Esophagus mucosa (tissue), 1 donor: ENCODE results near the gene ITIH1. TPM values are rescaled to one million over a fixed set of nuclear protein-coding genes. Genes with fewer than 3 reads are reported as not detected.
A peak's percentile ranks its signal among the peaks of the same experiment; 100 is the strongest.
"Not testable (repeated sequence)": the region's sequence is repeated elsewhere in the genome, so short reads cannot be mapped to it uniquely, and the experiment has no call there.

ENCODE experiments used
- ATAC-seq: fragments of 200-7000 bp; cut with Tn5 transposase; one replicate; pipeline ENCODE4 v1.9.1; 2020
- total RNA-seq: library from RNA; stranded (reverse); gene quantifications from one replicate; pipeline ENCODE4 v1.2.4, GENCODE V29; 2023
- donor health status: DM: yes; HTN: yes; CAD: no.

ITIH1 gene
- total RNA-seq, 1 donor from 2014 or later, result 0.12 TPM

DNA sequence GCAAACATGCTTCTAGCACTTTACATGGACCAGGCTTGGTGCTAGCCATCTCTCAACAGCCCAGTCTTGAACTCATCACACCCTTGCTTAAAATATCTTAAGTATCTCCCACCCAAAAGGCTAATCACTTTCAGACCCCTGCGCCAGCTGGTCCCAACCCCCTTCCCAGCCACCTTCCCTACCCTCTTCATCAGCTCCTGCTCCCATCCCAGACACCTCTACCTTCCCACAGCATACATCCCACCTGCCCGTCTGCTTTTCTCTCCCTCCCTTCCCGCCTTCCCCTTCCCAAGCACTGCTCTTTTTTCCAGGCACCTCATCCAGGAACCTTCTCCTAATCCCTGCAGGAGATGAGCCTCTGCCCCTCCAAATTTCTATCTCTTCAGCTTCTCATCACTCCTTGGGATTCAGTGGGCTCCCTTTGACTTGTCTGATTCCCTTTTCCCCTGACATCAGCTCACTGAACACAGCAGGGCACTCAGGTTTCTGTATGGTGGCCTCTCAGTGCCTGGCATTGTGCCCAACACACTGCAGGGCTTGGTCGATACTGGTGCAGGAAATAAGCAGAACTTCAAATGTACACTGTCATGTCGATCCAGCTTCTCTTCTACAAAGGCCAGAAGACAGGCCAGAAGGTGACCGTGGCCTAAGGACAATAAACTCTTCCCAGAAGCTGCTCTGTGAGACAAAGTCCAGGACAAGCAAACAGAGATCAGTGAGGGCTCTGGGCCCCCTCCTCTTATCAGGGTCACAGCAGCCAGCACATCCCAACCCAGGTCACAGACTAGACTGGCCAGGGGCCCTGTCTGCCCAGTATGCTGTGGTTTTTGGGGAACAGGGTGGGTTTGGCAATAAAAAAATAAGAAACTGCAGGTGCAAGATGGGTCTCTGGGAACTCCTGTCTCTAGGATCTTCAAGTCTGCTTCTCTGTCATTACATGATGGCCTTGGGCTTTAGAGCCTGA lies 2.2 kb upstream of the ITIH1 start:
- no peak for ATAC-seq

GRCh38 chr3:52775877-52776276 lies 1.5 kb upstream of the ITIH1 start:
- ATAC-seq, result peak; percentile 47

DNA sequence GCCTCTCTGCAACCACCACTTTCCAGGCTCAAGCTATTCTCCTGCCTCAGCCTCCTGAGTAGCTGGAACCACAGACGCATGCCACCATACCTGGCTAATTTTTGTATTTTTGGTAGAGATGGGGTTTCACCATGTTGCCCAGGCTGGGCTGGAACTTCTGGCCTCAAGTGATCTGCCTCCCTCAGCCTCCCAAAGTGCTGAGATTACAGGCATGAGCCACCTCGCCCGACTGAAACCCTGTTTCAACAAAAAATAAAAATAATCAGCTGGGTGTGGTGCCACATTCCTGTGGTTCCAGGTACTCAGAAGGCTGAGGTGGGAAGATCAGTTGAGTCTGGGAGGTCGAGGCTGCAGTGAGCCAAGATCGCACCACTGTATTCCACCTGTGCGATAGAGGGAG lies 913 bp upstream of the ITIH1 start:
- not testable (repeated sequence) for ATAC-seq

GRCh38 chr3:52777959-52778805 lies 783 bp downstream of the ITIH1 start:
- ATAC-seq, result no peak

- ATAC-seq, result no peak
Measured at GRCh38 chr3:52779011-52779836, 1.8 kb downstream of the ITIH1 start.

DNA sequence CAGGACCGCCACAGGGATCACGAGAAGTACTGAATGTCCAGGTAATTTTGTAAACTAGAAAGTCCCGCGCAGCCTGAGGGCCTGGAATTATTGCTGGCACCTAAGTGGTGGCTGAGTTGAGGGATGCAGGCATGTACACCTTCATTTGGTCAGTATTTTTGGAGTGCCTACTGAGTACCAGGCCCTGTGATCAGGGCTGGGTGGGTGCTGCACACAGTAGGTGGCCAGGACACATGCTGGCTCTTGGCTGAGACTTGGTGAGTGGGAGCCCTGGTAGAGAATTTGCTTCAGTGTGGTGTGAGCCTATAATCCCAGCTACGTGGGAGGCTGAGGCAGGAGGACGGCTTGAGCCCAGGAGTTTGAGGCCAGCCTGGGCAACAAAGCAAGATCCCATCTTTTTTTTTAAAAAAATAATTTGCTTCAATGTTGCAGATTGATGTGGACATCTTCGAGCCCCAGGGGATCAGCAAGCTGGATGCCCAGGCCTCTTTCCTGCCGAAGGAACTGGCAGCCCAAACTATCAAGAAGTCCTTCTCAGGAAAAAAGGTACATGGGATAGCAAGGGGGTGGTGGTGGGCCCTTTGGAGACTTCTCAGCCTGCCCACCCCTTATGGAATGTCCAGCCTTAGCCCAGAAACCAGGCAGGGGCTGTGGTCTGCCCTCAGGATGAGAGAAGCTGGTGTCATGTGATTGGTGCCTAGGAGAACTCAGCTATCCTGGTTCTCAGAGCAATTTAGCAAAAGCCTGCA lies 2.6 kb downstream of the ITIH1 start:
- ATAC-seq, result no peak

DNA sequence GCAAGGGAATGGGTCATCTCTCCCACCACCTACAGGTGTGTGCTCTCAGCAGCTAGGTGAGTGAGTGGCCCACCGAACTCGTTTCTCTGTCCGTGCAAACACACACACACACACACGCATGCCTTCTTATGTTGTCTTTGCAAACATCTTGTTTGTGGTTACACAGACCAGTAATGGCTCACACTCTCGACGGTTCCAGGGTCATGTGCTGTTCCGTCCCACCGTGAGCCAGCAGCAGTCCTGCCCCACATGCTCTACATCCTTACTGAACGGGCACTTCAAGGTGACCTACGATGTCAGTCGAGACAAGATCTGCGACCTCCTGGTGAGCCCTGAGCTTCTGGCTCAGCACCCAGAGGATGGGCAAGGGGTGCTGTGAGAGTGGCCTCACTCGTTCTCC lies 4.3 kb downstream of the ITIH1 start:
- ATAC-seq, result no peak

DNA sequence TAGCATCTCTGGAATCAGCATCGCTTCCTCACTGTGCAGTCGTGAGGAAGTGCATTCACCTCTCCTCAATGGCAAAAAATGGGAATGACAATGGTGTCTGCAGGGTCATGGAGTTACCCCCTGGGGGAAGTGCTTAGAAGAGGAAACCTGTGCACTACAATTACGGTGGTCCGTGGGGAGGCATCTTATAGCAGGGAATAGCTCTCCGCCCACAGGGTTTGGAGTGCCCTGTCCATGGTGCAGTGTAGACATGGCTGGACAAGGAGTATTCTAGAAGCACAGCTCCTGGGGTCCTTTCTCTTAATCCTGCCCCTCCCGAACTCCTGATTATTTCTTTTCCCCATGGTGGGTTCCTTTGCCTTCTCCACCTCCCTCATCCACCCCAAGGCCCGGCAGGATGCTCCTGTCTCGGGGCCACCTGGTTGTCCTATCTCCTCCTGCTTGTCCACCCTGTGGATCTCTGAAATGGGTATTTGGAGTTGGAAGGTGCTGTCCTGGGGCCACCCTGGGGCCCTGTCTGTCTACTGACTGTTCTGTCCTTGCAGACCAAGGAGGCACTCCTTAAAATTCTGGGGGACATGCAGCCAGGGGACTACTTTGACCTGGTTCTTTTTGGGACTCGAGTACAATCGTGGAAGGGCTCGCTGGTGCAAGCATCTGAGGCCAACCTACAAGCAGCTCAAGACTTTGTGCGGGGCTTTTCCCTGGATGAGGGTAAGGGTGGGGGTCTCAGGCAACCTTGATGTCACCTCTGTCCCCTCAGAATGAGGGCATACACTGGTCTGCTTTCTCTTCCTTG lies 5.2 kb downstream of the ITIH1 start:
- ATAC-seq, result no peak

- no peak for ATAC-seq
Measured at GRCh38 chr3:52783211-52783555, 5.8 kb downstream of the ITIH1 start.

- ATAC-seq, result no peak
Measured at GRCh38 chr3:52784021-52784621, 6.7 kb downstream of the ITIH1 start.

- ATAC-seq, result no peak
Measured at GRCh38 chr3:52784931-52785590, 7.7 kb downstream of the ITIH1 start.

GRCh38 chr3:52786330-52787215 lies 9.2 kb downstream of the ITIH1 start:
- ATAC-seq, result no peak

- no peak for ATAC-seq
Measured at GRCh38 chr3:52787246-52787645, 9.8 kb downstream of the ITIH1 start.

DNA sequence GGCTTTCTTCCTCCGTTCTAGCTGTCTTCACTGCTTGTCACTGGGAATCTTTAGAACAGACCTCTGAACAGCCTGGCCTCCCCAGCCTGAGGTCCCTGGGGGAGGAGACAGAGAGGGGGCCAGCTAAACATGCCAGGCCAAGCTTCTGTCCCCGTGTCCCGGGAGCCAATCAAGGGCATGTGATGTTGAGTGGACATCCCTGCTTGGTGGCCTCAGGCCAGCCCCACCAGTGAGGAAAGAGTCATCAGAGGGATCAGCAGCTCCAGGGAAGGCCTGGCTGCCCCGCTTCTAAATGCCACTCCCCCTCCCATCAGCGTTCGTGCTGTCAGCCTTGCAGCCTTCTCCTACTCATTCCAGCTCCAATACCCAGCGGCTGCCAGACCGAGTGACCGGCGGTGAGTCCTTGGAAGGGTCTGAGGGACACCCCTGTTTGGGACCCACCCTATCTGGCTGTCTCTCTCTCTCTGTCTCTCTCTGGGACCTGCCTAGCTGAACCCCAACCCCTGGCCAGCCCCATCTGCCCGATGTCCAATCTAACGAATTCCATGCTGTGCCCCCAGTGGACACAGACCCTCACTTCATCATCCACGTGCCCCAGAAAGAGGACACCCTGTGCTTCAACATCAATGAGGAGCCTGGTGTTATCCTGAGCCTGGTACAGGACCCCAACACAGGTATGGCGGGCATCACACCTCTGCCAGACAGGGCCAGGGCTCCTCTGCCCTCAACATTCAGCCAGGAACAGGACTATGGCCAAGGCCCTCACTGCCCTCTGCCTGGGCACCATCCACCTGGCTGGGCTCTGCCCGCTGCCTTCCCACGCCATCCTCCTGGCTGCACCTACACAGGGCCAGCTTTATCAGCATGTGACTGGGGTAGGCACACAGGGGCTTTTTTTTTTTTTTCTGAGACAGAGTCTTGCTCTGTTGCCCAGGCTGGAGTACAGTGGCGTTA lies 10.6 kb downstream of the ITIH1 start:
- ATAC-seq, result no peak

- no peak for ATAC-seq
Measured at GRCh38 chr3:52788890-52789745, 11.7 kb downstream of the ITIH1 start.

DNA sequence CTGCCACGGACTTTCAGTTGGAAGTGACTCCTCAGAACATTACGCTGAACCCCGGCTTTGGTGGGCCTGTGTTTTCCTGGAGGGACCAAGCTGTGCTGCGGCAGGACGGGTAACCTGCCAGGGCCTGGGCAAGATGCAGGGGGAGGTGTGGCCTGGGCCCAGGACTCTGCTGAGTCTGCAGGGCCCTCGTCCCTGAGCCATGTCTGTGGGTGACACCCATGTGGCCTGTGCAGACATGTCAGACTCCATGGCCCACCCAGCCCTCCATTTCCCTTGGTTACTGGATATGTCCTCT lies 12.3 kb downstream of the ITIH1 start:
- no peak for ATAC-seq

DNA sequence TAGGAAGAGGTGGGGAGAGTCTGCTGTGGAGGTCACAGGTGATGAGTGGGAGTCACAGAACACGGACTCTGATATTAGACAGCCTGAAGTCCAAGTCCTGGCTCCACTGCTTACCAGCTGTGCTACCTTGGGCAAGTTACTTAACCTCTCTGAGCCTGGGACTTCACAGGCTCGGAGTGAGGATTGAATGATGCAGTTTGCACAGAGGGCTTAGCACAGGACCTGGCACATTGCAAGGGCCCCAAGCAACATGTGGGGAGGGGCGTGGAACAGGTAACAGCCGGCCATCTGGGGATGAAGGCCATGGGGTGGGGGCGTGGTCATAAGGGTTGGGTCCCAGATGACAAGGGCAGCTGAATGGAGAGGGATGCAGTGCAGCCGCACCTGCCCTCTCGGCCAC lies 12.9 kb downstream of the ITIH1 start:
- ATAC-seq, result no peak
